K562 (cell line): ENCODE measurements around the gene PLSCR3. TPM values are rescaled to one million over a fixed set of nuclear protein-coding genes. Genes with fewer than 3 reads are reported as not detected.

Experiments used
- ATAC-seq: fragments of 200-7000 bp; cut with Tn5 transposase; 3 replicates; pipeline ENCODE4 v1.9.1; 2020; ENCODE audit warnings: moderate library complexity
- BruUV-seq: library from RNA; stranded (reverse); fragments of 400-500 nt; replicated peaks from 2 replicates; lab custom pipeline; 2021; lab: Mats Ljungman, UMichigan
- CTCF ChIA-PET: fragments of 300-600 bp; formaldehyde crosslinking; extraction: SDS; loops from one replicate; lab custom pipeline; 2021; ENCODE audit warnings: low intra/inter-chr PET ratio; lab: Yijun Ruan, JAX
- POLR2A ChIA-PET: fragments of 300-600, 350-650 bp; sonication (Branson Sonifier 250); formaldehyde crosslinking; extraction: SDS; loops from one replicate; lab custom pipeline; 2021; ENCODE audit warnings: antibody characterized with exemption, inconsistent platforms; lab: Yijun Ruan, JAX
- DNase-seq, 4 experiments: peaks; one replicate each; pipeline versions ENCODE4 v3.0.0 to v3.0.0-alpha.2; 2011 to 2018; ENCODE audit warnings: low spot score in 3 of 4, mixed read lengths in 3 of 4; ENCODE audit errors: extremely low read depth in 1 of 4
- FAIRE-seq: peaks from 2 replicates; lab custom pipeline; 2011; peaks lifted over from hg19 to GRCh38; lab: Jason Lieb, UNC
- H2AFZ ChIP-seq: 2 replicates; pipeline ENCODE4 v1.6.0; 2011; ENCODE audit warnings: low read depth, low read length, control low read depth, inconsistent platforms
- H3K27ac ChIP-seq: fragments of 200-600 bp; 3 replicates; pipeline ENCODE4 v1.8.0; 2011; ENCODE audit warnings: low read depth, mild to moderate bottlenecking, control low read depth, inconsistent platforms, low read length, moderate library complexity, mixed read lengths; ENCODE audit errors: extremely low read depth
- H3K27me3 ChIP-seq, 2 experiments: fragments of 300-600 bp in 1 of 2; 2 replicates in 1 of 2; 3 replicates in 1 of 2; pipeline versions ENCODE4 v1.6.0 to v1.8.0; 2011; ENCODE audit warnings: inconsistent platforms in 2 of 2, low read length in 2 of 2, mild to moderate bottlenecking in 1 of 2, mixed read lengths in 1 of 2, moderate library complexity in 1 of 2; ENCODE audit not compliant: control insufficient read depth in 2 of 2, insufficient read depth in 2 of 2
- H3K36me3 ChIP-seq: fragments of 300-600 bp; 3 replicates; pipeline ENCODE4 v1.8.0; 2011; ENCODE audit warnings: mild to moderate bottlenecking, low read length, inconsistent platforms; ENCODE audit not compliant: control insufficient read depth, insufficient read depth
- H3K4me1 ChIP-seq, 2 experiments: fragments of 200-600 bp in 1 of 2; replicated peaks in 1 of 2; 2 replicates in 1 of 2; 3 replicates in 1 of 2; pipeline versions ENCODE4 v1.5.1 to v1.8.0; 2011; ENCODE audit warnings: inconsistent platforms in 2 of 2, low read length in 2 of 2, mild to moderate bottlenecking in 1 of 2, mixed read lengths in 1 of 2, moderate library complexity in 1 of 2; ENCODE audit not compliant: control insufficient read depth in 2 of 2, insufficient read depth in 2 of 2
- H3K4me2 ChIP-seq: 2 replicates; pipeline ENCODE4 v1.6.1; 2011; ENCODE audit warnings: low read length, control low read depth, inconsistent platforms, mixed read lengths; ENCODE audit not compliant: insufficient read depth
- H3K4me3 ChIP-seq: fragments of 200-600 bp; sonication (generic), shearing (Covaris generic); 2 replicates; pipeline ENCODE4 v1.5.1; 2016; ENCODE audit warnings: control low read depth, inconsistent platforms
- H3K79me2 ChIP-seq: fragments of 200-600 bp; 3 replicates; pipeline ENCODE4 v1.8.0; 2011; ENCODE audit warnings: low read length, inconsistent platforms; ENCODE audit not compliant: control insufficient read depth, insufficient read depth
- H3K9ac ChIP-seq, 2 experiments: 2 replicates each; pipeline versions ENCODE4 v1.6.0 to v1.6.1; 2011; ENCODE audit warnings: low read depth in 2 of 2, low read length in 2 of 2, control low read depth in 1 of 2, inconsistent platforms in 1 of 2, mild to moderate bottlenecking in 1 of 2, mixed read lengths in 1 of 2; ENCODE audit not compliant: insufficient read depth in 1 of 2
- H3K9me1 ChIP-seq: one replicate; pipeline ENCODE4 v1.6.0; 2011; ENCODE audit warnings: inconsistent platforms, mild to moderate bottlenecking, low read length, moderate library complexity; ENCODE audit not compliant: control insufficient read depth, insufficient read depth
- H3K9me3 ChIP-seq: replicated peaks from 2 replicates; pipeline ENCODE4 v1.5.1; 2011; ENCODE audit warnings: low read depth, low read length, inconsistent platforms; ENCODE audit not compliant: control insufficient read depth, insufficient read depth
- H4K20me1 ChIP-seq: replicated peaks from 2 replicates; pipeline ENCODE4 v1.6.1; 2011; ENCODE audit warnings: low read length, inconsistent platforms, mixed read lengths; ENCODE audit not compliant: control insufficient read depth, insufficient read depth
- HNRNPK ChIP-seq: fragments of 200-400 bp; formaldehyde crosslinking; IDR thresholded peaks from one replicate; pipeline ENCODE4 v1.6.1; 2018; ENCODE audit warnings: mild to moderate bottlenecking, low read depth, low read length; ENCODE audit not compliant: poor library complexity, severe bottlenecking
- NFE2L1 ChIP-seq: fragments of 450-650 bp; IDR thresholded peaks from 2 replicates; pipeline ENCODE4 v1.6.1; 2016; ENCODE audit warnings: missing genetic modification characterization, low read depth, mild to moderate bottlenecking, missing compliant biosample characterization, moderate library complexity, borderline replicate concordance
- NRF1 ChIP-seq, 2 experiments: fragments of 450-650 bp; IDR thresholded peaks in 1 of 2; conservative IDR thresholded peaks in 1 of 2; 2 replicates each; pipeline ENCODE4 v1.6.1; 2014; ENCODE audit warnings: mild to moderate bottlenecking in 2 of 2
- PRDM10 ChIP-seq: fragments of 450-650 bp; IDR thresholded peaks from 2 replicates; pipeline ENCODE4 v1.6.1; 2018; ENCODE audit not compliant: partially characterized antibody
- SMAD3 ChIP-seq: fragments of 450-650 bp; formaldehyde crosslinking; conservative IDR thresholded peaks from 2 replicates; pipeline ENCODE4 v1.4.0; 2020; ENCODE audit warnings: mild to moderate bottlenecking
- WGBS: fragments of 100-300 bp; shearing (Covaris generic); methylation state at CpG from one replicate; pipeline ENCODE4 v1.1.6; 2016; ENCODE audit warnings: low coverage, mixed read lengths; ENCODE audit not compliant: insufficient coverage; ENCODE audit errors: missing lambda C conversion rate; 5-methylcytosine and 5-hydroxymethylcytosine counted together
- in situ Hi-C: fragments of 300-500 bp; cut with MboI; formaldehyde crosslinking; loops from 4 replicates; pipeline ENCODE4 v1.15.0; 2018; ENCODE audit warnings: inconsistent platforms, mixed read lengths
- intact Hi-C: fragments of 100-400 bp; cut with micrococcal nuclease; formaldehyde crosslinking; loops from 2 replicates; pipeline ENCODE4 v1.14.2; 2022
- polyA plus RNA-seq, 8 experiments: library from polyadenylated mRNA; depleted of rRNA in 4 of 8; stranded (reverse) in 5 of 8; unstranded in 3 of 8; fragments of >200 nt; fragmentation: Nextera tagmentation in 2 of 8; fragmentation: Illumina TruSeq in 1 of 8; extraction: Ambion mirVana in 2 of 8; extraction: Trizol in 1 of 8; gene quantifications; 2 replicates each; pipeline versions ENCODE4 v1.2.1 to v1.2.3, GENCODE V29; 2011 to 2014; ENCODE audit warnings: inconsistent platforms in 1 of 8, missing spikeins in 1 of 8
- total RNA-seq, 7 experiments: library from RNA; depleted of rRNA in 6 of 7; stranded (reverse); fragments of >200 nt in 6 of 7; fragmentation: Illumina TruSeq in 2 of 7; extraction: Trizol in 2 of 7; gene quantifications; 2 replicates each; pipeline versions ENCODE4 v1.2.1 to v1.2.3, GENCODE V29; 2011 to 2021; ENCODE audit warnings: low replicate concordance in 1 of 7
- TF ChIP-seq, protein P1 (sequence below): sonication (generic); formaldehyde crosslinking; IDR thresholded peaks from 2 replicates; pipeline ENCODE4 v1.8.1; 2022; ENCODE audit warnings: missing genetic modification reagents

Gene PLSCR3
- total and polyA plus RNA-seq, 9 of the 15 experiments (the other 6 are each of a cell fraction or from before 2014, with no cell fraction given) = 3.2 to 16.8 (median 4.5) TPM

GRCh38 chr17:7410634-7411426 lies 16.5 kb upstream of the PLSCR3 start:
- 54% methylated on average over 10 of the region's 25 CpGs for WGBS
- Histone ChIP-seq H4K20me1 (no peaks in the 10 kb centered on the region), H3K79me2 (no peaks in the 10 kb centered on the region), H3K36me3 (0 out of 3 replicates have a peak, but pooled peaks cover 3% of the 10 kb centered on the region), H3K9me1 (no peaks in the 10 kb centered on the region), H3K9ac (no peak overlapping the region; a peak in 1 of 4 replicates), H3K27ac (no peak overlapping the region), H3K4me2 (no peak overlapping the region), H3K4me3 (no peak overlapping the region), H2AFZ (no peak overlapping the region), H3K4me1 (peaks cover 0 to 13% of the 10 kb centered on the region in 2 experiments; a peak in 2 of 5 replicates), H3K27me3 (no peaks in the 10 kb centered on the region), H3K9me3 (no peaks in the 10 kb centered on the region)
- CTCF ChIA-PET = no interaction called here
- in situ Hi-C loops = no loop called here
- POLR2A ChIA-PET = interaction anchor here (0.7 kb wide), 1 partner anchor 74 kb away, joined by 3 read pairs; no protein-coding TSS in a partner anchor
- FAIRE-seq = no peak
- no TSS peak for BruUV-seq
- ATAC-seq = no peak
- DNase-seq = no peak
- intact Hi-C loops = no loop called here
- TF ChIP-seq NRF1 (conservative IDR thresholded peaks at IDR 0.05 in 1 of 2, IDR thresholded peaks at IDR 0.05 in 1 of 2) (0 out of 4 replicates have a peak, but pooled peaks of 1 of the 2 experiments have one; percentile 15), HNRNPK (no peak), PRDM10 (peak; percentile 42), SMAD3 (CRISPR knock-in tag) (no peak), NFE2L1 (tag) (no peak)
- TF ChIP-seq, protein P1, sequence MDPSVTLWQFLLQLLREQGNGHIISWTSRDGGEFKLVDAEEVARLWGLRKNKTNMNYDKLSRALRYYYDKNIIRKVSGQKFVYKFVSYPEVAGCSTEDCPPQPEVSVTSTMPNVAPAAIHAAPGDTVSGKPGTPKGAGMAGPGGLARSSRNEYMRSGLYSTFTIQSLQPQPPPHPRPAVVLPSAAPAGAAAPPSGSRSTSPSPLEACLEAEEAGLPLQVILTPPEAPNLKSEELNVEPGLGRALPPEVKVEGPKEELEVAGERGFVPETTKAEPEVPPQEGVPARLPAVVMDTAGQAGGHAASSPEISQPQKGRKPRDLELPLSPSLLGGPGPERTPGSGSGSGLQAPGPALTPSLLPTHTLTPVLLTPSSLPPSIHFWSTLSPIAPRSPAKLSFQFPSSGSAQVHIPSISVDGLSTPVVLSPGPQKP (CRISPR knock-in tag) = no peak
